Glomerular visceral epithelial cell (primary cell): ENCODE data around the gene MICALL2.

Experiments
- DNase-seq: peaks from one replicate; pipeline ENCODE4 v3.0.0-alpha.2; 2016; ENCODE audit errors: extremely low spot score

The MICALL2 gene

GRCh38 chr7:1493129-1493528 lies 33.9 kb upstream of the MICALL2 start:
- no peak for DNase-seq

- DNase-seq, result no peak
These were observed 33.4 kb upstream of the MICALL2 start for GRCh38 chr7:1492640-1493039.

- no peak for DNase-seq
These were observed 33.0 kb upstream of the MICALL2 start for GRCh38 chr7:1492221-1492620.

GRCh38 chr7:1490837-1491236 lies 31.6 kb upstream of the MICALL2 start:
- DNase-seq, result no peak

- no peak for DNase-seq
These were observed 30.1 kb upstream of the MICALL2 start for GRCh38 chr7:1489336-1489735.

- no peak for DNase-seq
These were observed 28.7 kb upstream of the MICALL2 start for GRCh38 chr7:1488016-1488415.

- no peak for DNase-seq
These were observed 28.2 kb upstream of the MICALL2 start for GRCh38 chr7:1487466-1487865.

- DNase-seq, result no peak
These were observed 27.3 kb upstream of the MICALL2 start for GRCh38 chr7:1486571-1486970.

- DNase-seq, result no peak
These were observed 25.9 kb upstream of the MICALL2 start for GRCh38 chr7:1485156-1485555.

- no peak for DNase-seq
These were observed 25.3 kb upstream of the MICALL2 start for GRCh38 chr7:1484569-1484968.

GRCh38 chr7:1483536-1484505 lies 24.6 kb upstream of the MICALL2 start:
- DNase-seq, result no peak

GRCh38 chr7:1483079-1483478 lies 23.8 kb upstream of the MICALL2 start:
- no peak for DNase-seq

GRCh38 chr7:1481300-1481699 lies 22.0 kb upstream of the MICALL2 start:
- DNase-seq, result no peak

- DNase-seq, result no peak
These were observed 21.4 kb upstream of the MICALL2 start for GRCh38 chr7:1480670-1481069.

- DNase-seq, result no peak
These were observed 20.0 kb upstream of the MICALL2 start for GRCh38 chr7:1479287-1479686.

GRCh38 chr7:1478480-1478879 lies 19.2 kb upstream of the MICALL2 start:
- DNase-seq, result no peak

- DNase-seq, result no peak
These were observed 17.6 kb upstream of the MICALL2 start for GRCh38 chr7:1476859-1477258.

- no peak for DNase-seq
These were observed 16.7 kb upstream of the MICALL2 start for GRCh38 chr7:1475991-1476390.

- no peak for DNase-seq
These were observed 16.1 kb upstream of the MICALL2 start for GRCh38 chr7:1475393-1475792.

GRCh38 chr7:1474736-1475135 lies 15.5 kb upstream of the MICALL2 start:
- peak; percentile 38 for DNase-seq

GRCh38 chr7:1473864-1474512 lies 14.7 kb upstream of the MICALL2 start:
- DNase-seq, result peak; percentile 84

GRCh38 chr7:1470901-1471300 lies 11.6 kb upstream of the MICALL2 start:
- no peak for DNase-seq

- no peak for DNase-seq
These were observed 9.5 kb upstream of the MICALL2 start for GRCh38 chr7:1468643-1469298.
